Measurements from ENCODE around the gene RBP7. TPM values are rescaled to one million over a fixed set of nuclear protein-coding genes. Genes with fewer than 3 reads are reported as not detected.
A peak's percentile ranks its signal among the peaks of the same experiment; 100 is the strongest.

The RBP7 gene
- total and polyA plus RNA-seq, 4 donors, result 1.2 to 11.8 (median 4.8) TPM

- Histone ChIP-seq H3K9me3 (ENCODE audit: control insufficient read depth in 4 of 4, low read length in 3 of 4) (no peaks in the 10 kb centered on the region), H3K27me3 (ENCODE audit: control insufficient read depth in 4 of 4, insufficient read depth in 4 of 4, low read length in 3 of 4) (no peaks in the 10 kb centered on the region), H3K4me3 (ENCODE audit: low read depth in 1 of 3, low read length in 3 of 3) (no peak overlapping the region), H3K27ac (ENCODE audit: low read depth in 1 of 2, low read length in 2 of 2) (peak overlapping the region; percentile 65 to 71), H3K4me1 (ENCODE audit: control insufficient read depth in 4 of 4, insufficient read depth in 4 of 4, low read length in 3 of 4) (peaks cover 8 to 37% (median 33%) of the 10 kb centered on the region in 4 donors), H3K36me3 (ENCODE audit: control insufficient read depth in 4 of 4, insufficient read depth in 3 of 4, low read depth in 1 of 4, low read length in 3 of 4) (peaks cover 0 to 6% (median 0%) of the 10 kb centered on the region in 4 donors), H3K9ac (ENCODE audit: low read depth in 1 of 2, low read length in 2 of 2) (no peak overlapping the region)
- 53% methylated on average over 4 of the region's 4 CpGs for WGBS
- DNase-seq (ENCODE audit: low spot score), result no peak
- TF ChIP-seq FOXA2 (IDR thresholded peaks at IDR 0.05) (no peak), SP1 (IDR thresholded peaks at IDR 0.05) (no peak), GABPA (IDR thresholded peaks at IDR 0.05 in 1 of 2, conservative IDR thresholded peaks at IDR 0.05 in 1 of 2) (no peak), YY1 (IDR thresholded peaks at IDR 0.05) (no peak), REST (IDR thresholded peaks at IDR 0.05) (no peak), RAD21 (IDR thresholded peaks at IDR 0.05) (no peak), EGR1 (IDR thresholded peaks at IDR 0.05; ENCODE audit: low read depth in 2 of 2) (no peak), TAF1 (conservative IDR thresholded peaks at IDR 0.05) (no peak), MAX (IDR thresholded peaks at IDR 0.05) (no peak), HNF4G (IDR thresholded peaks at IDR 0.05) (no peak), RXRA (IDR thresholded peaks at IDR 0.05) (no peak)
- TF ChIP-seq, protein P1, sequence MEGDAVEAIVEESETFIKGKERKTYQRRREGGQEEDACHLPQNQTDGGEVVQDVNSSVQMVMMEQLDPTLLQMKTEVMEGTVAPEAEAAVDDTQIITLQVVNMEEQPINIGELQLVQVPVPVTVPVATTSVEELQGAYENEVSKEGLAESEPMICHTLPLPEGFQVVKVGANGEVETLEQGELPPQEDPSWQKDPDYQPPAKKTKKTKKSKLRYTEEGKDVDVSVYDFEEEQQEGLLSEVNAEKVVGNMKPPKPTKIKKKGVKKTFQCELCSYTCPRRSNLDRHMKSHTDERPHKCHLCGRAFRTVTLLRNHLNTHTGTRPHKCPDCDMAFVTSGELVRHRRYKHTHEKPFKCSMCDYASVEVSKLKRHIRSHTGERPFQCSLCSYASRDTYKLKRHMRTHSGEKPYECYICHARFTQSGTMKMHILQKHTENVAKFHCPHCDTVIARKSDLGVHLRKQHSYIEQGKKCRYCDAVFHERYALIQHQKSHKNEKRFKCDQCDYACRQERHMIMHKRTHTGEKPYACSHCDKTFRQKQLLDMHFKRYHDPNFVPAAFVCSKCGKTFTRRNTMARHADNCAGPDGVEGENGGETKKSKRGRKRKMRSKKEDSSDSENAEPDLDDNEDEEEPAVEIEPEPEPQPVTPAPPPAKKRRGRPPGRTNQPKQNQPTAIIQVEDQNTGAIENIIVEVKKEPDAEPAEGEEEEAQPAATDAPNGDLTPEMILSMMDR (IDR thresholded peaks at IDR 0.05; ENCODE audit: low read depth, low read length, missing input control), result no peak
- TF ChIP-seq, protein P2, sequence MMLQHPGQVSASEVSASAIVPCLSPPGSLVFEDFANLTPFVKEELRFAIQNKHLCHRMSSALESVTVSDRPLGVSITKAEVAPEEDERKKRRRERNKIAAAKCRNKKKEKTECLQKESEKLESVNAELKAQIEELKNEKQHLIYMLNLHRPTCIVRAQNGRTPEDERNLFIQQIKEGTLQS (IDR thresholded peaks at IDR 0.05), result no peak
These were observed 59.6 kb downstream of the RBP7 start for GRCh38 chr1:10056599-10056987.

DNA sequence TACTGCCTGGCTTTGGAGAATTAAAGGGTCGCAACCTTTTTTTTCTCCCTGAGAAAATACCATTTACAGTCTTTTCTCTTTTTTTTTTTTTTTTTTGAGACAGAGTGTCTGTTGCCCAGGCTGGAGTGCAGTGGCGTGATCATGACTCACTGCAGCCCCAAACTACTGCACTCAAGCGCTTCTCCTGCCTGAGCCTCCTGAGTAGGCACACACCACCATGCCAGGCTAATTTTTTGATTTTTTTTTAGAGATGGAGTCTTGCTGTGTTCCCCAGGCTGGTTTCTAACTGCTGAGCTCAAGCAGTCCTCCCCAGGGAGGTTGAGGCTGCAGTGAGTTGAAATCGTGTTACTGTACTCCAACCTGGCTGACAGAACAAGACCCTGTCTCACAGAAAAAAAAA lies 60.3 kb downstream of the RBP7 start:
- Histone ChIP-seq H3K27ac (ENCODE audit: low read depth in 1 of 2, low read length in 2 of 2) (no peak overlapping the region), H3K36me3 (ENCODE audit: control insufficient read depth in 4 of 4, insufficient read depth in 3 of 4, low read depth in 1 of 4, low read length in 3 of 4) (peaks cover 0 to 5% (median 0%) of the 10 kb centered on the region in 4 donors), H3K4me1 (ENCODE audit: control insufficient read depth in 4 of 4, insufficient read depth in 4 of 4, low read length in 3 of 4) (peaks cover 8 to 37% (median 33%) of the 10 kb centered on the region in 4 donors), H3K9ac (ENCODE audit: low read depth in 1 of 2, low read length in 2 of 2) (no peak overlapping the region), H3K9me3 (ENCODE audit: control insufficient read depth in 4 of 4, low read length in 3 of 4) (no peaks in the 10 kb centered on the region), H3K27me3 (ENCODE audit: control insufficient read depth in 4 of 4, insufficient read depth in 4 of 4, low read length in 3 of 4) (no peaks in the 10 kb centered on the region), H3K4me3 (ENCODE audit: low read depth in 1 of 3, low read length in 3 of 3) (no peak overlapping the region)
- no peak for DNase-seq (ENCODE audit: low spot score)
- 94% methylated on average over 4 of the region's 4 CpGs for WGBS
- no peak for TF ChIP-seq EGR1 (IDR thresholded peaks at IDR 0.05; ENCODE audit: low read depth in 2 of 2)
- TF ChIP-seq HNF4G (IDR thresholded peaks at IDR 0.05), result no peak
- no peak for TF ChIP-seq RAD21 (IDR thresholded peaks at IDR 0.05)
- TF ChIP-seq, protein P1 (IDR thresholded peaks at IDR 0.05; ENCODE audit: low read depth, low read length, missing input control), result no peak
- TF ChIP-seq GABPA (IDR thresholded peaks at IDR 0.05 in 1 of 2, conservative IDR thresholded peaks at IDR 0.05 in 1 of 2), result no peak
- TF ChIP-seq RXRA (IDR thresholded peaks at IDR 0.05), result no peak
- TF ChIP-seq YY1 (IDR thresholded peaks at IDR 0.05), result no peak
- TF ChIP-seq REST (IDR thresholded peaks at IDR 0.05), result no peak
- no peak for TF ChIP-seq TAF1 (conservative IDR thresholded peaks at IDR 0.05)
- no peak for TF ChIP-seq MAX (IDR thresholded peaks at IDR 0.05)
- no peak for TF ChIP-seq HNF4A (conservative IDR thresholded peaks at IDR 0.05)
- TF ChIP-seq NR2F2 (IDR thresholded peaks at IDR 0.05), result no peak
- no peak for TF ChIP-seq JUND (IDR thresholded peaks at IDR 0.05)
- no peak for TF ChIP-seq SP1 (IDR thresholded peaks at IDR 0.05)
- TF ChIP-seq, protein P2 (IDR thresholded peaks at IDR 0.05), result no peak
- no peak for TF ChIP-seq FOXA1 (IDR thresholded peaks at IDR 0.05)

Data from liver (tissue), 9 donors.